NCI-H82 (cell line): Measurements from ENCODE around the gene CD52.

Experiments
- DNase-seq: peaks from one replicate; lab custom pipeline; 2025; lab: John Stamatoyannopoulos, UW

Gene CD52

GRCh38 chr1:26357121-26357602 lies 39.4 kb downstream of the CD52 start:
- DNase-seq, result no peak

GRCh38 chr1:26358411-26359384 lies 40.9 kb downstream of the CD52 start:
- DNase-seq, result no peak

GRCh38 chr1:26359981-26360806 lies 42.4 kb downstream of the CD52 start:
- no peak for DNase-seq

- DNase-seq, result no peak
These were observed 43.2 kb downstream of the CD52 start for GRCh38 chr1:26360807-26361604.

DNA sequence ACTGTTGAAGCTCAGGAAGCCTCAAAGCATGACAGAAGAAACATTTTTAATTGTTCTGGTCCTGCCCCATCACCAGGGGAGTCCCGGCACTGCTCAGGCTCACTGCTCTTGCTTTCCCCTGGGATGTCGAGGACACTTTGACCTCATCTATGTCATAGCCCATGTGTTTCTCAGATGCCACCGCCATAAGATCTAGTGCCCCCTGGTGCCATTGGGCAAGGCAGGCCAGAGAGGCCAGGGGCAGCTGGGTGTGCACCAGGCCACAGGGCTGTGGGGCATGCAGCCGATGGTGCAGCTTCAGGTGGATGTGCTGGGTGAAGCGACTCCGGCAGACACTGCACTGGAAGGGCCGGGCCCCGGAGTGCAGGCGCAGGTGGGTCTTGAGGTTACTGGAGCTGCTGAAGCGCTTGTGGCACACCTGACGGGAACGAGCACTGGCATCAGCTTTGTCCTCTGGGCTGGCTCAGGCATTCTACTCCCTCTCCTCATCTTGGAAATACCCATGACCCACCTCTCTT lies 43.9 kb downstream of the CD52 start:
- no peak for DNase-seq

GRCh38 chr1:26362331-26362730 lies 44.6 kb downstream of the CD52 start:
- DNase-seq, result no peak

DNA sequence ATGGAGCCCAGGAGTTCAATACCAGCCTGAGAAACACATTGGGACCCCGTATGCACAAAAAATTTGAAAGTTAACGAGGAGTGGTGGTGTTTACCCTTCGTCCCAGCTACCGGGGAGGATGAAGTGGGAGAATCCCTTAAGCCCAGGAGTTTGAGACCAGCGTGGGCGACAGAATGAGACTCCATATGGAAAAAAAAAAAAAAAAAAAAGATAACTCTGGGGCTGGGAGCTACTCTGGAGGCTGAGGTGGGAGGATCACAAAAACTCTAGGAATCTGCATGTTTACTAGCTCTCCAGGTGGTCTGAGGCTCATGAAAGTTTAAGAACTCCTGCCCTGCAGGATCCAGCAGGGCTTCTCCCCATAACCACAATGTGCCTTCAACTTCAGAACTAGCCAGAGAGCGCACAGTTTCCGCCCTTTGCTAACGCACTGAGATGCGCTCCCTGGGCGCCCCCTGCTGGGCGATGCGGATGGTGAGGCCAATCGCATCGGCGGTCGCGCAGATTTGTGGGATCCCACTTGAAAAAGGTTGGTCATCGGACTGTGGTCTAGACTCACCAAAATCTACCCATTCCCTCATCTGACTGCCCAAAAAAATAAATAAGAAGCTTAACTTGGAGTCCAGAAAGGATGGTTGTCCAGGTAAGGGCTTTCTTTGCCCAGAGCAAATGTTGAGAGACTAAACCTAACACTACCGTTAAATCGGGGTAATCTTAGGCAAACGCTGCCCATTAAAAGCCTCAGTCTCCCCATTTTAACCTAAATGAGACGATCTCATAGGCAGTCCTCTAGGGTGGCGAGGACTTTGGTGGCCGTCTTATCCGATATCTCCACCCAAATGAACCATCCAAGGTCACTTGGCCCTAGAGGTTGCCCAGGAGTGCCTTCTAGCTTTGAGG lies 46.0 kb downstream of the CD52 start:
- DNase-seq, result peak; percentile 89

GRCh38 chr1:26364956-26365355 lies 47.2 kb downstream of the CD52 start:
- no peak for DNase-seq

DNA sequence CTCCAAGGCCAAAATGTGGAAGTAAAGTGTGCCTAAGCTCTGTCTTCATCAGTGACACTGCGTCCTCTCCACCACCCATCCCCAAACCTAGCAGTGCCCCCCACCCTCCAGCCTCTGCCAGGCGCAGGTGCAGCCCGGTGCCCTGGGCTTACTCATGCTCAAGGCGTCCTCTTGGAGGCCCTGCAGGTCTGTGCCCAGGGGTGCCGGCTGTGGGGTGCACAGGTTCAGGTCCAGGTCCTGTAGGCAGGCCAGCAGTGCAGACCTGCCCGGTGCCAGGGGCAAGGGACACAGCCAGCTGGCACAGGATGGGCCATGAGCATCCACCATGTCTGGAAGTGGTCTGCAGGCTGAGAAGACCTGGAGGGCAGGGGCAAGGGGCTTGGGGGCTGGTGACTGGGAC lies 49.7 kb downstream of the CD52 start:
- DNase-seq, result no peak

DNA sequence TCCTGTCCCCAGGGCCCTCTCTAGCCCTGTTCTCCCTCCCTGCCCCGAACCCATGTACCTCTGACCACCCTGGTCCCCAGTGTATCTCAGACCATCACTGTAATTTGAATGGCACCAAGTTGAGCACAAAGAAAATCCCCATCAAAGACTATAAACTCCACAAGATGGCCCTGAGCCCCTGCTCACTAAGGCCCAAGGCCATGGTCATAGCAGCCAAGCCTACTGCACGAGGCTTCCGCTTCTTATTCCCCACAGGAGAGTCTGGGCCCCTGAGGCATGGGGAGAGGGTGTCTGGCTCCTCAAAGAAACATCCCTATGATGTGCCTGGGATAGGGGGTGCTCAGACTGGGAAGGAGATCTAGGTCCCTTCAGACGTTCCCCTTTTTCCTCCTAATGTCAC lies 50.2 kb downstream of the CD52 start:
- DNase-seq, result no peak

GRCh38 chr1:26368486-26368885 lies 50.7 kb downstream of the CD52 start:
- DNase-seq, result no peak
